B cell (primary cell): Measurements from ENCODE around the gene TMEM114. TPM values are rescaled to one million over a fixed set of nuclear protein-coding genes. Genes with fewer than 3 reads are reported as not detected.

Experiments
- ATAC-seq: fragments of 200-7000 bp; cut with Tn5 transposase; one replicate; pipeline ENCODE4 v1.10.0; 2021; ENCODE audit warnings: low read depth, mild to moderate bottlenecking, moderate number of reproducible peaks, moderate library complexity
- CTCF ChIA-PET: fragments of 350-600 bp; sonication (Branson Sonifier 250); formaldehyde crosslinking; loops from one replicate; lab custom pipeline; 2021; ENCODE audit warnings: antibody characterized with exemption, inconsistent platforms; lab: Charles Lee
- POLR2A ChIA-PET: fragments of 350-600 bp; sonication (Branson Sonifier 250); formaldehyde crosslinking; loops from one replicate; lab custom pipeline; 2021; ENCODE audit warnings: antibody characterized with exemption; lab: Charles Lee
- DNase-seq: peaks from one replicate; pipeline ENCODE4 v3.0.0; 2013
- H2AFZ ChIP-seq: 2 replicates; pipeline ENCODE4 v1.6.1; 2012; ENCODE audit warnings: mild to moderate bottlenecking, low read depth, low read length; ENCODE audit not compliant: insufficient read depth, poor library complexity, severe bottlenecking
- H3K27ac ChIP-seq, 2 donors: 1 replicate in 1 of 2; 2 replicates in 1 of 2; pipeline ENCODE4 v1.5.1; 2012 to 2013; ENCODE audit warnings: low read length in 2 of 2, mild to moderate bottlenecking in 2 of 2, moderate library complexity in 1 of 2
- H3K27me3 ChIP-seq, 4 experiments: fragments of 200-600 bp in 1 of 4; sonication (generic) in 1 of 4; replicated peaks in 1 of 4; 1 replicate in 2 of 4; 2 replicates in 2 of 4; pipeline versions ENCODE4 v1.6.1 to v1.7.0; 2013 to 2016; ENCODE audit warnings: low read length in 3 of 4, mild to moderate bottlenecking in 2 of 4, mixed read lengths in 1 of 4, moderate library complexity in 1 of 4; ENCODE audit not compliant: insufficient read depth in 4 of 4, control insufficient read depth in 3 of 4; ENCODE audit errors: control extremely low read depth in 1 of 4
- H3K36me3 ChIP-seq, 2 experiments: replicated peaks in 1 of 2; 1 replicate in 1 of 2; 2 replicates in 1 of 2; pipeline versions ENCODE4 v1.6.1 to v1.7.1; 2013; ENCODE audit warnings: low read length in 1 of 2; ENCODE audit not compliant: insufficient read depth in 2 of 2, control insufficient read depth in 1 of 2; ENCODE audit errors: control extremely low read depth in 1 of 2, extremely low read depth in 1 of 2
- H3K4me1 ChIP-seq, 2 donors: fragments of 200-600 bp in 1 of 2; sonication (generic) in 1 of 2; 1 replicate in 1 of 2; 2 replicates in 1 of 2; pipeline versions ENCODE4 v1.5.1 to v1.6.1; 2013 to 2017; ENCODE audit warnings: low read length in 2 of 2; ENCODE audit not compliant: control insufficient read depth in 2 of 2, insufficient read depth in 2 of 2
- H3K4me2 ChIP-seq: replicated peaks from 2 replicates; pipeline ENCODE3; 2012; ENCODE audit warnings: mild to moderate bottlenecking, low read depth, low read length; ENCODE audit not compliant: poor library complexity, severe bottlenecking
- H3K4me3 ChIP-seq, 5 experiments: fragments of 200-600 bp in 1 of 5; sonication (generic) in 1 of 5; 1 replicate in 3 of 5; 2 replicates in 2 of 5; pipeline versions ENCODE4 v1.5.1 to v1.7.0; 2011 to 2016; ENCODE audit warnings: low read length in 4 of 5, mild to moderate bottlenecking in 4 of 5, low read depth in 2 of 5, control low read depth in 1 of 5, moderate library complexity in 1 of 5; ENCODE audit not compliant: insufficient read depth in 1 of 5; ENCODE audit errors: control extremely low read depth in 1 of 5, extremely low read depth in 1 of 5
- H3K79me2 ChIP-seq: fragments of 200-600 bp; sonication (generic); one replicate; pipeline ENCODE4 v1.6.0; 2016; ENCODE audit warnings: low read length; ENCODE audit not compliant: control insufficient read depth, insufficient read depth
- H3K9ac ChIP-seq: fragments of 200-600 bp; sonication (generic); 2 replicates; pipeline ENCODE4 v1.6.1; 2017; ENCODE audit warnings: mild to moderate bottlenecking, low read length, moderate library complexity
- H3K9me3 ChIP-seq, 3 donors: one replicate each; pipeline versions ENCODE4 v1.6.1 to v1.7.1; 2013; ENCODE audit warnings: low read length in 2 of 3; ENCODE audit not compliant: control insufficient read depth in 2 of 3, insufficient read depth in 1 of 3; ENCODE audit errors: control extremely low read depth in 1 of 3
- H4K20me1 ChIP-seq: 2 replicates; pipeline ENCODE4 v1.6.0; 2012; ENCODE audit warnings: mild to moderate bottlenecking, low read length; ENCODE audit not compliant: insufficient read depth, control insufficient read depth, poor library complexity, severe bottlenecking
- H3K27ac Mint-ChIP-seq: one replicate; pipeline ENCODE4 v1.8.0; 2021; ENCODE audit warnings: mixed read lengths
- H3K27me3 Mint-ChIP-seq: one replicate; pipeline ENCODE4 v1.8.0; 2021; ENCODE audit warnings: mixed read lengths
- H3K4me1 Mint-ChIP-seq: one replicate; pipeline ENCODE4 v1.8.0; 2021; ENCODE audit warnings: mixed read lengths
- H3K4me3 Mint-ChIP-seq: one replicate; pipeline ENCODE4 v1.8.0; 2021; ENCODE audit warnings: mixed read lengths
- H3K9me3 Mint-ChIP-seq: one replicate; pipeline ENCODE4 v1.8.0; 2022; ENCODE audit warnings: mixed read lengths; ENCODE audit not compliant: insufficient read depth
- EZH2 ChIP-seq: IDR thresholded peaks from 2 replicates; pipeline ENCODE4 v1.6.1; 2012; ENCODE audit warnings: borderline replicate concordance, low read depth, mild to moderate bottlenecking, moderate library complexity, low read length; ENCODE audit not compliant: insufficient read depth, poor library complexity, severe bottlenecking
- WGBS: methylation state at CpG from one replicate; pipeline ENCODE4 v1.1.5; 2013; ENCODE audit warnings: missing lambda C conversion rate; ENCODE audit not compliant: insufficient coverage; 5-methylcytosine and 5-hydroxymethylcytosine counted together
- intact Hi-C: fragments of 100-400 bp; cut with micrococcal nuclease; formaldehyde crosslinking; loops from one replicate; pipeline ENCODE4 v1.10.0; 2022
- polyA plus RNA-seq: library from polyadenylated mRNA; depleted of rRNA; stranded (reverse); fragments of >200 nt; gene quantifications from 2 replicates; pipeline ENCODE4 v1.2.3, GENCODE V29; 2012
- total RNA-seq, 2 donors: library from RNA; stranded (reverse); fragments of 120-200 nt in 1 of 2; gene quantifications; 1 replicate in 1 of 2; 2 replicates in 1 of 2; pipeline versions ENCODE4 v1.2.3 to v1.2.4, GENCODE V29; 2013 to 2022
- TF ChIP-seq, protein P1 (sequence below): fragments of 200-600 bp; IDR thresholded peaks from one replicate; pipeline ENCODE4 v1.8.0; 2022; ENCODE audit warnings: antibody characterized with exemption, mild to moderate bottlenecking

TMEM114 gene
- total and polyA plus RNA-seq, 2 donors (not counting 1 experiment from before 2014, with no cell fraction given): not detected

GRCh38 chr16:8550728-8551387, 39.5 kb downstream of the TMEM114 start:
- Histone ChIP-seq H2AFZ (no peak overlapping the region), H3K9ac (no peak overlapping the region), H3K79me2 (no peaks in the 10 kb centered on the region), H3K4me1 (peaks cover 0 to 10% of the 10 kb centered on the region in 2 donors), H3K4me2 (no peak overlapping the region), H3K9me3 (no peaks in the 10 kb centered on the region), H4K20me1 (no peaks in the 10 kb centered on the region), H3K27me3 (peaks cover 0 to 14% (median 1%) of the 10 kb centered on the region in 4 experiments), H3K4me3 (no peak overlapping the region), H3K36me3 (no peaks in the 10 kb centered on the region), H3K27ac (no peak overlapping the region)
- intact Hi-C loops: no loop called here
- Mint-ChIP-seq H3K4me1 (no peaks in the 10 kb centered on the region), H3K4me3 (no peak overlapping the region), H3K27ac (no peak overlapping the region), H3K27me3 (peaks cover 58% of the 10 kb centered on the region), H3K9me3 (no peaks in the 10 kb centered on the region)
- WGBS: 84% methylated on average over 8 of the region's 9 CpGs
- no peak for DNase-seq
- no peak for ATAC-seq
- TF ChIP-seq EZH2: no peak
- TF ChIP-seq, protein P1, sequence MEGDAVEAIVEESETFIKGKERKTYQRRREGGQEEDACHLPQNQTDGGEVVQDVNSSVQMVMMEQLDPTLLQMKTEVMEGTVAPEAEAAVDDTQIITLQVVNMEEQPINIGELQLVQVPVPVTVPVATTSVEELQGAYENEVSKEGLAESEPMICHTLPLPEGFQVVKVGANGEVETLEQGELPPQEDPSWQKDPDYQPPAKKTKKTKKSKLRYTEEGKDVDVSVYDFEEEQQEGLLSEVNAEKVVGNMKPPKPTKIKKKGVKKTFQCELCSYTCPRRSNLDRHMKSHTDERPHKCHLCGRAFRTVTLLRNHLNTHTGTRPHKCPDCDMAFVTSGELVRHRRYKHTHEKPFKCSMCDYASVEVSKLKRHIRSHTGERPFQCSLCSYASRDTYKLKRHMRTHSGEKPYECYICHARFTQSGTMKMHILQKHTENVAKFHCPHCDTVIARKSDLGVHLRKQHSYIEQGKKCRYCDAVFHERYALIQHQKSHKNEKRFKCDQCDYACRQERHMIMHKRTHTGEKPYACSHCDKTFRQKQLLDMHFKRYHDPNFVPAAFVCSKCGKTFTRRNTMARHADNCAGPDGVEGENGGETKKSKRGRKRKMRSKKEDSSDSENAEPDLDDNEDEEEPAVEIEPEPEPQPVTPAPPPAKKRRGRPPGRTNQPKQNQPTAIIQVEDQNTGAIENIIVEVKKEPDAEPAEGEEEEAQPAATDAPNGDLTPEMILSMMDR: no peak
- ChIA-PET POLR2A (no interaction called here), CTCF (no interaction called here)

DNA sequence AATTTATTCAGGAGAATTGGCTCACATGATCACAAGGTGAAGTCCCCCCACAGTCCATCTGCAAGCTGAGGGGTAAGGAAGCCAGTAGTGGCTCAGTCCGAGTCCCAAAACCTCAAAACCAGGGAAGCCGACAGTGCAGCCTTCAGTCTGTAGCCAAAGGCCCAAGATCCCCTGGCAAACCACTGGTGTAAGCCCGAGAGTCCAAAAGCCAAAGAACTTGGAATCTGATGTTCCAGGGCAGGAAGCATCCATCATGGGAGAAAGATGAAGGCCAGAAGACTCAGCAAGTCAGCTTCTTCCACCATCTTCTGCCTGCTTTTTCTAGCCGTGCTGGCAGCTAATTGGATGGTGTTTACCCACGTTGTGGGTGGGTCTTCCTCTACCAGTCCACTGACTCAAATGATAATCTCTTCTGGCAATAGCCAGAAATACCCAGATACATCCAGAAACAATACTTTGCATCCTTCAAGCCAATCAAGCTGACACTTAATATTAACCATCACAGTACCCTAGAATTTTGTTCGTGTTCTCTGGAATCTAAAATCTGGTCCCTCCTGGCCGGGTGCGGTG, 40.4 kb downstream of the TMEM114 start:
- no peaks in the 10 kb centered on the region for H3K79me2 ChIP-seq
- DNase-seq (no peak), ATAC-seq (no peak)
- no peak overlapping the region for H3K4me3 Mint-ChIP-seq
- no peaks in the 10 kb centered on the region for H3K4me1 Mint-ChIP-seq
- no peaks in the 10 kb centered on the region for H4K20me1 ChIP-seq
- no peak overlapping the region for H3K9ac ChIP-seq
- 76% methylated on average over 8 of the region's 8 CpGs for WGBS
- no peak overlapping the region for H3K27ac Mint-ChIP-seq
- H3K9me3 Mint-ChIP-seq: no peaks in the 10 kb centered on the region
- POLR2A ChIA-PET: no interaction called here
- H3K36me3 ChIP-seq: no peaks in the 10 kb centered on the region
- intact Hi-C loops: no loop called here
- peaks cover 0 to 4% of the 10 kb centered on the region in 2 donors for H3K4me1 ChIP-seq
- H3K4me3 ChIP-seq: no peak overlapping the region
- no peak overlapping the region for H3K4me2 ChIP-seq
- peaks cover 0 to 11% (median 1%) of the 10 kb centered on the region in 4 experiments for H3K27me3 ChIP-seq
- no peak overlapping the region for H2AFZ ChIP-seq
- CTCF ChIA-PET: no interaction called here
- peaks cover 50% of the 10 kb centered on the region for H3K27me3 Mint-ChIP-seq
- no peak overlapping the region for H3K27ac ChIP-seq
- no peaks in the 10 kb centered on the region for H3K9me3 ChIP-seq
- TF ChIP-seq, protein P1: no peak
- no peak for TF ChIP-seq EZH2
